Mesenchymal stem cell (in vitro differentiated cells and primary cell): Measurements from ENCODE around the gene GIPC2.

ENCODE experiments used
- DNase-seq: peaks from one replicate; pipeline ENCODE4 v3.0.0-alpha.2; 2013
- H2AFZ ChIP-seq: one replicate; pipeline ENCODE4 v1.6.1; 2013; ENCODE audit warnings: low read depth, mild to moderate bottlenecking, control low read depth, inconsistent platforms, low read length, moderate library complexity
- H2AK5ac ChIP-seq: 2 replicates; pipeline ENCODE4 v1.6.1; 2013; ENCODE audit warnings: low read length, moderate library complexity, mild to moderate bottlenecking, inconsistent platforms; ENCODE audit not compliant: severe bottlenecking
- H2BK120ac ChIP-seq: one replicate; pipeline ENCODE4 v1.6.1; 2013; ENCODE audit warnings: low read depth, mild to moderate bottlenecking, inconsistent platforms, low read length, moderate library complexity
- H2BK12ac ChIP-seq, 2 experiments: one replicate each; pipeline ENCODE4 v1.6.1; 2013; ENCODE audit warnings: inconsistent platforms in 2 of 2, low read length in 2 of 2, mild to moderate bottlenecking in 2 of 2, moderate library complexity in 2 of 2, control low read depth in 1 of 2
- H2BK15ac ChIP-seq: one replicate; pipeline ENCODE4 v1.6.1; 2013; ENCODE audit warnings: mild to moderate bottlenecking, low read depth, inconsistent platforms; ENCODE audit not compliant: poor library complexity, severe bottlenecking
- H2BK5ac ChIP-seq: 2 replicates; pipeline ENCODE4 v1.6.1; 2013; ENCODE audit warnings: low read depth, mild to moderate bottlenecking, low read length, control low read depth, inconsistent platforms; ENCODE audit not compliant: poor library complexity, severe bottlenecking
- H3K14ac ChIP-seq, 2 experiments: one replicate each; pipeline ENCODE4 v1.6.1; 2013; ENCODE audit warnings: inconsistent platforms in 2 of 2, low read length in 2 of 2, control low read depth in 1 of 2, mild to moderate bottlenecking in 1 of 2, moderate library complexity in 1 of 2
- H3K18ac ChIP-seq, 2 experiments: one replicate each; pipeline ENCODE4 v1.6.1; 2013; ENCODE audit warnings: inconsistent platforms in 2 of 2, low read length in 2 of 2, control low read depth in 1 of 2, low read depth in 1 of 2, mild to moderate bottlenecking in 1 of 2
- H3K23ac ChIP-seq, 2 experiments: one replicate each; pipeline ENCODE4 v1.6.1; 2013; ENCODE audit warnings: inconsistent platforms in 2 of 2, low read length in 2 of 2, mild to moderate bottlenecking in 2 of 2, moderate library complexity in 2 of 2, control low read depth in 1 of 2
- H3K27ac ChIP-seq: 2 replicates; pipeline ENCODE4 v1.5.1; 2013; ENCODE audit warnings: mild to moderate bottlenecking, moderate library complexity, low read length, control low read depth, inconsistent platforms; ENCODE audit not compliant: poor library complexity, severe bottlenecking
- H3K27me3 ChIP-seq, 2 experiments: 2 replicates each; pipeline versions ENCODE4 v1.6.1 to v1.7.0; 2013; ENCODE audit warnings: low read length in 2 of 2, mild to moderate bottlenecking in 2 of 2, moderate library complexity in 2 of 2, control low read depth in 1 of 2, inconsistent platforms in 1 of 2; ENCODE audit not compliant: control insufficient read depth in 1 of 2, insufficient read depth in 1 of 2
- H3K36me3 ChIP-seq, 2 experiments: 2 replicates each; pipeline versions ENCODE4 v1.6.1 to v1.7.0; 2013; ENCODE audit warnings: low read length in 2 of 2, control low read depth in 1 of 2, inconsistent platforms in 1 of 2, low read depth in 1 of 2, mild to moderate bottlenecking in 1 of 2; ENCODE audit not compliant: insufficient read depth in 2 of 2, control insufficient read depth in 1 of 2
- H3K4ac ChIP-seq, 2 experiments: one replicate each; pipeline ENCODE4 v1.6.1; 2013; ENCODE audit warnings: inconsistent platforms in 2 of 2, low read length in 2 of 2, mild to moderate bottlenecking in 2 of 2, moderate library complexity in 2 of 2, control low read depth in 1 of 2, low read depth in 1 of 2
- H3K4me1 ChIP-seq: 2 replicates; pipeline ENCODE4 v1.6.1; 2013; ENCODE audit warnings: low read depth, low read length, control low read depth; ENCODE audit not compliant: control insufficient read depth, insufficient read depth
- H3K4me2 ChIP-seq: 2 replicates; pipeline ENCODE4 v1.6.1; 2013; ENCODE audit warnings: low read length, mild to moderate bottlenecking, inconsistent platforms; ENCODE audit not compliant: poor library complexity, severe bottlenecking
- H3K4me3 ChIP-seq, 2 experiments: 2 replicates each; pipeline versions ENCODE4 v1.5.1 to v1.7.0; 2013; ENCODE audit warnings: low read length in 2 of 2, mild to moderate bottlenecking in 2 of 2, control low read depth in 1 of 2, low read depth in 1 of 2; ENCODE audit not compliant: insufficient read depth in 1 of 2
- H3K79me1 ChIP-seq: replicated peaks from 2 replicates; pipeline ENCODE4 v1.6.1; 2013; ENCODE audit warnings: mild to moderate bottlenecking, control low read depth, low read length, inconsistent platforms; ENCODE audit not compliant: poor library complexity, severe bottlenecking
- H3K9ac ChIP-seq: 2 replicates; pipeline ENCODE4 v1.7.0; 2013; ENCODE audit warnings: mild to moderate bottlenecking, low read length, moderate library complexity
- H3K9me3 ChIP-seq: 2 replicates; pipeline ENCODE4 v1.7.0; 2013; ENCODE audit warnings: mild to moderate bottlenecking, low read length; ENCODE audit not compliant: control insufficient read depth
- H4K8ac ChIP-seq: one replicate; pipeline ENCODE4 v1.6.1; 2013; ENCODE audit warnings: inconsistent platforms, mild to moderate bottlenecking, low read length, moderate library complexity
- H4K91ac ChIP-seq: one replicate; pipeline ENCODE4 v1.6.1; 2013; ENCODE audit warnings: mild to moderate bottlenecking, low read length, inconsistent platforms
- WGBS: methylation state at CpG from one replicate; pipeline ENCODE4 v1.1.7; 2013; ENCODE audit warnings: mixed read lengths; 5-methylcytosine and 5-hydroxymethylcytosine counted together

GIPC2 gene

GRCh38 chr1:78003070-78003746 lies 42.6 kb upstream of the GIPC2 start:
- no peaks in the 10 kb centered on the region for H3K27me3 ChIP-seq
- 74% methylated on average over 1 of the region's 3 CpGs for WGBS
- H3K18ac ChIP-seq = no peak overlapping the region
- H3K23ac ChIP-seq = no peak overlapping the region
- H2BK5ac ChIP-seq = no peak overlapping the region
- no peak overlapping the region for H4K91ac ChIP-seq
- no peak for DNase-seq
- no peak overlapping the region for H4K8ac ChIP-seq
- peaks cover 8% of the 10 kb centered on the region for H3K79me1 ChIP-seq
- no peak overlapping the region for H3K4ac ChIP-seq
- H3K9ac ChIP-seq = peak overlapping the region; percentile 99
- H2AK5ac ChIP-seq = no peak overlapping the region
- peak overlapping the region in 1 of 2 experiments; percentile 93 for H3K4me3 ChIP-seq
- peak overlapping the region; percentile 35 for H3K27ac ChIP-seq
- no peak overlapping the region for H3K14ac ChIP-seq
- H3K4me2 ChIP-seq = no peak overlapping the region
- no peak overlapping the region for H2BK12ac ChIP-seq
- H3K9me3 ChIP-seq = no peaks in the 10 kb centered on the region
- H2BK15ac ChIP-seq = no peak overlapping the region
- H3K36me3 ChIP-seq = no peaks in the 10 kb centered on the region
- peaks cover 1% of the 10 kb centered on the region for H3K4me1 ChIP-seq
- H2AFZ ChIP-seq = no peak overlapping the region
- H2BK120ac ChIP-seq = no peak overlapping the region

GRCh38 chr1:78003882-78004718 lies 41.7 kb upstream of the GIPC2 start:
- Histone ChIP-seq H2BK12ac (no peak overlapping the region), H3K4ac (no peak overlapping the region), H4K91ac (no peak overlapping the region), H3K4me2 (peak overlapping the region; percentile 37), H3K27ac (peak overlapping the region; percentile 59), H2BK5ac (no peak overlapping the region), H2AK5ac (no peak overlapping the region), H3K36me3 (no peaks in the 10 kb centered on the region), H3K4me1 (no peaks in the 10 kb centered on the region), H4K8ac (no peak overlapping the region), H3K9ac (peak overlapping the region; percentile 99), H3K9me3 (no peaks in the 10 kb centered on the region), H3K18ac (no peak overlapping the region), H3K79me1 (peaks cover 6% of the 10 kb centered on the region), H3K14ac (no peak overlapping the region), H2BK15ac (no peak overlapping the region), H2AFZ (no peak overlapping the region), H3K23ac (no peak overlapping the region), H3K4me3 (peak overlapping the region in 1 of 2 experiments; percentile 93), H2BK120ac (no peak overlapping the region), H3K27me3 (no peaks in the 10 kb centered on the region)
- WGBS = no CpG with 5 or more reads among the region's 8 CpGs
- peak; percentile 92 for DNase-seq

- H3K18ac ChIP-seq = no peak within 1 kb of the TSS
- H3K23ac ChIP-seq = no peak within 1 kb of the TSS
- peak; percentile 99 for DNase-seq
- H3K4me2 ChIP-seq = peak within 1 kb of the TSS; percentile 50
- 3% methylated on average over 9 of the region's 12 CpGs for WGBS
- H3K14ac ChIP-seq = no peak within 1 kb of the TSS
- H3K4ac ChIP-seq = no peak within 1 kb of the TSS
- no peak within 1 kb of the TSS for H2AK5ac ChIP-seq
- no peaks in the 10 kb centered on the region for H3K27me3 ChIP-seq
- H2AFZ ChIP-seq = no peak within 1 kb of the TSS
- no peak within 1 kb of the TSS for H2BK5ac ChIP-seq
- H2BK15ac ChIP-seq = no peak within 1 kb of the TSS
- no peak within 1 kb of the TSS for H4K8ac ChIP-seq
- no peak within 1 kb of the TSS for H4K91ac ChIP-seq
- no peak within 1 kb of the TSS for H2BK120ac ChIP-seq
- H3K27ac ChIP-seq = peak within 1 kb of the TSS; percentile 81
- H3K9me3 ChIP-seq = no peaks in the 10 kb centered on the region
- H3K4me3 ChIP-seq = peak within 1 kb of the TSS in 1 of 2 experiments; percentile 93
- no peaks in the 10 kb centered on the region for H3K36me3 ChIP-seq
- H2BK12ac ChIP-seq = no peak within 1 kb of the TSS
- H3K4me1 ChIP-seq = no peaks in the 10 kb centered on the region
- H3K79me1 ChIP-seq = peaks cover 6% of the 10 kb centered on the region
- H3K9ac ChIP-seq = peak within 1 kb of the TSS; percentile 99
These were observed 40.9 kb upstream of the GIPC2 start, which contains the start of gene DNAJB4 for GRCh38 chr1:78004719-78005447. Gene DNAJB4, plus strand, starts transcription at chr1:78004939. Its CDS starts 172 bp downstream, at chr1:78005111.

GRCh38 chr1:78005448-78005722 lies 40.4 kb upstream of the GIPC2 start:
- Histone ChIP-seq H4K91ac (no peak overlapping the region), H3K36me3 (no peaks in the 10 kb centered on the region), H2BK120ac (no peak overlapping the region), H2AK5ac (no peak overlapping the region), H3K9ac (peak overlapping the region; percentile 99), H3K9me3 (no peaks in the 10 kb centered on the region), H2BK12ac (no peak overlapping the region), H3K27me3 (no peaks in the 10 kb centered on the region), H2AFZ (no peak overlapping the region), H3K14ac (no peak overlapping the region), H3K4ac (no peak overlapping the region), H3K79me1 (peaks cover 6% of the 10 kb centered on the region), H3K4me1 (no peaks in the 10 kb centered on the region), H2BK15ac (no peak overlapping the region), H2BK5ac (no peak overlapping the region), H3K27ac (peak overlapping the region; percentile 81), H3K18ac (no peak overlapping the region), H3K23ac (no peak overlapping the region), H3K4me2 (peak overlapping the region; percentile 50), H4K8ac (no peak overlapping the region), H3K4me3 (peak overlapping the region in 1 of 2 experiments; percentile 93)
- no peak for DNase-seq
- WGBS = no CpG with 5 or more reads among the region's 1 CpG
